GM13977 (cell line): ENCODE measurements around the gene VIPR2.

Experiments
- DNase-seq: peaks from one replicate; pipeline ENCODE4 v3.0.0; 2012; ENCODE audit warnings: low spot score
- CTCF ChIP-seq: IDR thresholded peaks from 2 replicates; pipeline ENCODE4 v1.5.1; 2012; ENCODE audit warnings: mild to moderate bottlenecking, control low read depth; ENCODE audit not compliant: insufficient read depth; ENCODE audit errors: extremely low read depth, missing control alignments
- in situ Hi-C: fragments of 300-500 bp; cut with MboI; formaldehyde crosslinking; loops from one replicate; pipeline ENCODE4 v1.12.0; 2022; ENCODE audit warnings: low sequenced_read_pairs, low pct_unique_long_range_greater_than_20kb, mixed read lengths, inconsistent platforms; ENCODE audit not compliant: unreplicated experiment

Gene VIPR2

GRCh38 chr7:159040912-159041711 lies 103.6 kb downstream of the VIPR2 start:
- DNase-seq, result no peak
- no peak for TF ChIP-seq CTCF
- in situ Hi-C loops, result no loop called here

- no peak for TF ChIP-seq CTCF
- DNase-seq, result no peak
- in situ Hi-C loops, result no loop called here
These were observed 104.5 kb downstream of the VIPR2 start for GRCh38 chr7:159040146-159040545.

- DNase-seq, result no peak
- in situ Hi-C loops, result no loop called here
These were observed 105.0 kb downstream of the VIPR2 start for GRCh38 chr7:159039716-159040115.

GRCh38 chr7:159038066-159038465 lies 106.6 kb downstream of the VIPR2 start:
- no peak for DNase-seq
- TF ChIP-seq CTCF, result no peak
- in situ Hi-C loops, result no loop called here

More at GRCh38 chr7:159039716-159040115, 105.0 kb downstream of the VIPR2 start:
- TF ChIP-seq CTCF, result no peak

GRCh38 chr7:159036916-159037605 lies 107.6 kb downstream of the VIPR2 start:
- DNase-seq, result no peak
- in situ Hi-C loops, result no loop called here

More at GRCh38 chr7:159036916-159037605, 107.6 kb downstream of the VIPR2 start:
- no peak for TF ChIP-seq CTCF
